ENCODE data around the gene AGK.
A peak's percentile ranks its signal among the peaks of the same experiment; 100 is the strongest.

The AGK gene

GRCh38 chr7:141702892-141703291 is 151.7 kb downstream of the AGK start:
- no peak overlapping the region; the same call in 1 of the 2 replicates for H2AFZ ChIP-seq (ENCODE audit: low read depth, low read length)
- H3K4me2 ChIP-seq (ENCODE audit: low read length): peak overlapping the region; percentile 79
- no peaks in the 10 kb centered on the region for H3K36me3 ChIP-seq (replicated peaks; ENCODE audit: low read depth, low read length)
- H3K9me3 ChIP-seq (ENCODE audit: insufficient read depth, low read length): no peaks in the 10 kb centered on the region
- peaks cover 13% of the 10 kb centered on the region for H3K79me2 ChIP-seq (ENCODE audit: low read length)
- H3K27me3 ChIP-seq (ENCODE audit: low read depth, low read length): peaks cover 15% of the 10 kb centered on the region
- peaks cover 16% of the 10 kb centered on the region for H4K20me1 ChIP-seq (ENCODE audit: insufficient read depth, low read length)
- H3K9ac ChIP-seq (ENCODE audit: low read length): peak overlapping the region; percentile 39; the same call in 1 of the 2 replicates
- TF ChIP-seq EZH2phosphoT487 (IDR thresholded peaks at IDR 0.05; ENCODE audit: low read depth) (no peak), CTCF (IDR thresholded peaks at IDR 0.05; ENCODE audit: low read depth, low read length) (no peak)
- no peak overlapping the region for H3K27ac ChIP-seq (ENCODE audit: low read length)
- peaks cover 24% of the 10 kb centered on the region for H3K4me1 ChIP-seq (ENCODE audit: low read length)
- H3K4me3 ChIP-seq (ENCODE audit: low read length): peak overlapping the region; percentile 84; the same call in 1 of the 2 replicates

DNA sequence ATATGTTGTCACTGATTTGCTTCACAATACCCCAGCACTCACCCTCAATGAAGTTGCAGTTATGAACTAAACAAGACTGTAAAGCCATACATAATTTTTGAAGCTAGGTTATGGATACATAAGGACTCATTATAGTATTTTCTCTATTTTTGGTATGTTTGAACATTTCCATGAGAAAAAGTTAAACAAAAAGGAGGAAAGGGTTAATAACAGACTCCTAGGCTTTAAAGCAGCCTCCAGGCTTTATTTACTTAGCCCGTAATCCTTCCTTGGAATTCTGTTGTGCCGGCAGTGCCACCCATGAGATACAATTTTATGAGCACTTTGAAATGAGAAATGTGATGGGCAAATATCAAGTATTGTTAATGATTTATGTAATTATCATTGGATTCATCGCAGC is 152.9 kb downstream of the AGK start:
- Histone ChIP-seq H3K4me2 (ENCODE audit: low read length) (no peak overlapping the region), H2AFZ (ENCODE audit: low read depth, low read length) (no peak overlapping the region)
- TF ChIP-seq EZH2phosphoT487 (IDR thresholded peaks at IDR 0.05; ENCODE audit: low read depth) (no peak), CTCF (IDR thresholded peaks at IDR 0.05; ENCODE audit: low read depth, low read length) (no peak)

GRCh38 chr7:141704741-141705140 is 153.5 kb downstream of the AGK start:
- Histone ChIP-seq H2AFZ (ENCODE audit: low read depth, low read length) (no peak overlapping the region), H3K4me2 (ENCODE audit: low read length) (no peak overlapping the region), H3K9ac (ENCODE audit: low read length) (no peak overlapping the region), H3K9me3 (ENCODE audit: insufficient read depth, low read length) (no peaks in the 10 kb centered on the region), H3K4me1 (ENCODE audit: low read length) (peaks cover 8% of the 10 kb centered on the region), H3K27me3 (ENCODE audit: low read depth, low read length) (peaks cover 15% of the 10 kb centered on the region), H3K4me3 (ENCODE audit: low read length) (no peak overlapping the region), H3K36me3 (replicated peaks; ENCODE audit: low read depth, low read length) (no peaks in the 10 kb centered on the region), H3K27ac (ENCODE audit: low read length) (no peak overlapping the region), H3K79me2 (ENCODE audit: low read length) (peaks cover 5% of the 10 kb centered on the region), H4K20me1 (ENCODE audit: insufficient read depth, low read length) (peaks cover 5% of the 10 kb centered on the region; the same call in 1 of the 2 replicates)
- TF ChIP-seq EZH2phosphoT487 (IDR thresholded peaks at IDR 0.05; ENCODE audit: low read depth) (no peak), CTCF (IDR thresholded peaks at IDR 0.05; ENCODE audit: low read depth, low read length) (no peak)

More for the DNA sequence above, 152.9 kb downstream of the AGK start:
- Histone ChIP-seq H3K79me2 (ENCODE audit: low read length) (peaks cover 5% of the 10 kb centered on the region), H3K9ac (ENCODE audit: low read length) (no peak overlapping the region), H3K4me3 (ENCODE audit: low read length) (no peak overlapping the region), H3K27me3 (ENCODE audit: low read depth, low read length) (peaks cover 15% of the 10 kb centered on the region), H3K9me3 (ENCODE audit: insufficient read depth, low read length) (no peaks in the 10 kb centered on the region), H3K4me1 (ENCODE audit: low read length) (peaks cover 12% of the 10 kb centered on the region), H3K36me3 (replicated peaks; ENCODE audit: low read depth, low read length) (no peaks in the 10 kb centered on the region), H3K27ac (ENCODE audit: low read length) (no peak overlapping the region), H4K20me1 (ENCODE audit: insufficient read depth, low read length) (peaks cover 5% of the 10 kb centered on the region)

All from OCI-LY3 (cell line).